Keratinocyte (primary cell): Measurements from ENCODE around the gene CDK15. TPM values are rescaled to one million over a fixed set of nuclear protein-coding genes. Genes with fewer than 3 reads are reported as not detected.

Experiments used
- DNase-seq: peaks from one replicate; pipeline ENCODE4 v3.0.0-alpha.2; 2011; ENCODE audit warnings: low read depth, missing footprints, low spot score
- FAIRE-seq: peaks from 2 replicates; lab custom pipeline; 2011; peaks lifted over from hg19 to GRCh38; lab: Jason Lieb, UNC
- H2AFZ ChIP-seq: 2 replicates; pipeline ENCODE4 v1.6.0; 2012; ENCODE audit warnings: low read length, control low read depth, inconsistent platforms; ENCODE audit not compliant: control insufficient read depth
- H3K27ac ChIP-seq: 2 replicates; pipeline ENCODE4 v1.5.1; 2011; ENCODE audit warnings: low read length; ENCODE audit not compliant: control insufficient read depth, insufficient read depth
- H3K27me3 ChIP-seq: 3 replicates; pipeline ENCODE4 v1.6.0; 2011; ENCODE audit warnings: low read length; ENCODE audit not compliant: control insufficient read depth, insufficient read depth; ENCODE audit errors: extremely low read depth
- H3K36me3 ChIP-seq, 2 experiments: 2 replicates in 1 of 2; 3 replicates in 1 of 2; pipeline ENCODE4 v1.5.1; 2011; ENCODE audit warnings: low read length in 2 of 2, mild to moderate bottlenecking in 1 of 2; ENCODE audit not compliant: control insufficient read depth in 2 of 2, insufficient read depth in 2 of 2; ENCODE audit errors: extremely low read depth in 1 of 2
- H3K4me1 ChIP-seq: 3 replicates; pipeline ENCODE4 v1.5.1; 2011; ENCODE audit warnings: low read length; ENCODE audit not compliant: control insufficient read depth, insufficient read depth; ENCODE audit errors: extremely low read depth
- H3K4me2 ChIP-seq: 3 replicates; pipeline ENCODE4 v1.6.0; 2011; ENCODE audit warnings: low read depth, low read length; ENCODE audit not compliant: control insufficient read depth, insufficient read depth; ENCODE audit errors: extremely low read depth
- H3K4me3 ChIP-seq, 3 experiments: fragments of 200-600 bp in 1 of 3; sonication (generic) in 1 of 3; 2 replicates in 2 of 3; 3 replicates in 1 of 3; pipeline ENCODE4 v1.5.1; 2011 to 2016; ENCODE audit warnings: low read length in 3 of 3, mild to moderate bottlenecking in 3 of 3, control low read depth in 2 of 3, inconsistent platforms in 1 of 3, low read depth in 1 of 3, mixed read lengths in 1 of 3, mixed run types in 1 of 3, moderate library complexity in 1 of 3; ENCODE audit not compliant: control insufficient read depth in 2 of 3, insufficient read depth in 2 of 3; ENCODE audit errors: extremely low read depth in 1 of 3
- H3K79me2 ChIP-seq: 2 replicates; pipeline ENCODE4 v1.6.0; 2012; ENCODE audit warnings: low read length; ENCODE audit not compliant: control insufficient read depth, insufficient read depth
- H3K9ac ChIP-seq: 3 replicates; pipeline ENCODE4 v1.6.0; 2011; ENCODE audit warnings: low read length; ENCODE audit not compliant: control insufficient read depth, insufficient read depth; ENCODE audit errors: extremely low read depth
- H3K9me1 ChIP-seq: 3 replicates; pipeline ENCODE4 v1.6.0; 2011; ENCODE audit warnings: low read length; ENCODE audit not compliant: control insufficient read depth, insufficient read depth; ENCODE audit errors: extremely low read depth
- H3K9me3 ChIP-seq: 2 replicates; pipeline ENCODE4 v1.5.1; 2012; ENCODE audit warnings: low read depth, low read length; ENCODE audit not compliant: control insufficient read depth
- H4K20me1 ChIP-seq: 3 replicates; pipeline ENCODE4 v1.6.0; 2011; ENCODE audit warnings: low read length; ENCODE audit not compliant: control insufficient read depth, insufficient read depth; ENCODE audit errors: extremely low read depth
- EZH2 ChIP-seq: IDR thresholded peaks from one replicate; pipeline ENCODE4 v1.6.1; 2012; ENCODE audit warnings: inconsistent platforms, mild to moderate bottlenecking, low read length, moderate library complexity
- dilution Hi-C: fragments of 300-500 bp; cut with MboI; formaldehyde crosslinking; loops from one replicate; pipeline ENCODE4 v1.7.0; 2020; ENCODE audit warnings: low sequenced_read_pairs; ENCODE audit not compliant: extremely low pct_ligation_motif_present
- polyA plus RNA-seq, 5 experiments: library from polyadenylated mRNA; depleted of rRNA in 3 of 5; stranded (reverse) in 3 of 5; stranded (forward) in 1 of 5; unstranded in 1 of 5; fragments of >200 nt; gene quantifications; 1 replicate in 1 of 5; 2 replicates in 3 of 5; 3 replicates in 1 of 5; pipeline versions ENCODE4 v1.2.1 to v1.2.3, GENCODE V29; 2011 to 2012; ENCODE audit warnings: missing spikeins in 2 of 5, low read depth in 1 of 5, low replicate concordance in 1 of 5
- TF ChIP-seq, protein P1 (sequence below), 3 experiments: IDR thresholded peaks in 1 of 3; conservative IDR thresholded peaks in 1 of 3; optimal IDR thresholded peaks in 1 of 3; 2 replicates in 2 of 3; 3 replicates in 1 of 3; pipeline versions ENCODE3 to v1.5.1; 2011; ENCODE audit warnings: low read length in 3 of 3, mild to moderate bottlenecking in 3 of 3, moderate library complexity in 2 of 3, control low read depth in 1 of 3, inconsistent platforms in 1 of 3; ENCODE audit not compliant: insufficient read depth in 2 of 3; ENCODE audit errors: extremely low read depth in 1 of 3

CDK15 gene
- polyA plus RNA-seq, 1 donor (not counting 4 experiments of a cell fraction or from before 2014, with no cell fraction given): 0.96 TPM

DNA sequence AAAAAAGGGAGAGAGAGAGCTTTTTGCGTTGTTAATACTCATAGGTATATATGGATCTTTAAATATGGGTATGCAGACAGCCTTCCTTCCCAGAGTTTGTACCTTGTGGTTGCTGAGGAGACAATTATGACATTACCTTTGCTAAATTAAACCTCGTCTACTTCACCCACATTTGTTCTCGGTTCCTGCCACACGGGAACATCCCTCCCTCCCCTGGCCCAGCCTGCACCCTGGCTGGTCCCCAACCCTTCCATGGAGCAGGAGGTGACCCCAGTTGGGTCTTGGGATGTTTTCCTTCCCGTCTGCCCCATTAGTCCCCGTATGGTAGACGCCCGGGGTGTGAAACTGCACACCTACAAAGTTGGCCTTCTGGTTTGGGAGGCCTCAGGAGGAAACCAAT is 122.0 kb downstream of the CDK15 start:
- TF ChIP-seq EZH2: no peak
- TF ChIP-seq, protein P1, sequence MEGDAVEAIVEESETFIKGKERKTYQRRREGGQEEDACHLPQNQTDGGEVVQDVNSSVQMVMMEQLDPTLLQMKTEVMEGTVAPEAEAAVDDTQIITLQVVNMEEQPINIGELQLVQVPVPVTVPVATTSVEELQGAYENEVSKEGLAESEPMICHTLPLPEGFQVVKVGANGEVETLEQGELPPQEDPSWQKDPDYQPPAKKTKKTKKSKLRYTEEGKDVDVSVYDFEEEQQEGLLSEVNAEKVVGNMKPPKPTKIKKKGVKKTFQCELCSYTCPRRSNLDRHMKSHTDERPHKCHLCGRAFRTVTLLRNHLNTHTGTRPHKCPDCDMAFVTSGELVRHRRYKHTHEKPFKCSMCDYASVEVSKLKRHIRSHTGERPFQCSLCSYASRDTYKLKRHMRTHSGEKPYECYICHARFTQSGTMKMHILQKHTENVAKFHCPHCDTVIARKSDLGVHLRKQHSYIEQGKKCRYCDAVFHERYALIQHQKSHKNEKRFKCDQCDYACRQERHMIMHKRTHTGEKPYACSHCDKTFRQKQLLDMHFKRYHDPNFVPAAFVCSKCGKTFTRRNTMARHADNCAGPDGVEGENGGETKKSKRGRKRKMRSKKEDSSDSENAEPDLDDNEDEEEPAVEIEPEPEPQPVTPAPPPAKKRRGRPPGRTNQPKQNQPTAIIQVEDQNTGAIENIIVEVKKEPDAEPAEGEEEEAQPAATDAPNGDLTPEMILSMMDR (optimal IDR thresholded peaks at IDR 0.05 in 1 of 3, IDR thresholded peaks at IDR 0.05 in 1 of 3, conservative IDR thresholded peaks at IDR 0.05 in 1 of 3; ENCODE audit: extremely low read depth in 1 of 3, insufficient read depth in 2 of 3, low read length in 3 of 3): no peak
- Histone ChIP-seq H3K9ac (no peak overlapping the region), H3K4me3 (no peak overlapping the region), H3K79me2 (no peaks in the 10 kb centered on the region), H3K4me2 (no peak overlapping the region), H2AFZ (no peak overlapping the region), H3K27ac (no peak overlapping the region), H3K27me3 (peaks cover 4% of the 10 kb centered on the region), H3K4me1 (no peaks in the 10 kb centered on the region), H3K9me3 (no peaks in the 10 kb centered on the region), H3K36me3 (no peaks in the 10 kb centered on the region), H4K20me1 (no peaks in the 10 kb centered on the region), H3K9me1 (no peaks in the 10 kb centered on the region)
- FAIRE-seq (no peak), DNase-seq (no peak)
- dilution Hi-C loops: no loop called here

DNA sequence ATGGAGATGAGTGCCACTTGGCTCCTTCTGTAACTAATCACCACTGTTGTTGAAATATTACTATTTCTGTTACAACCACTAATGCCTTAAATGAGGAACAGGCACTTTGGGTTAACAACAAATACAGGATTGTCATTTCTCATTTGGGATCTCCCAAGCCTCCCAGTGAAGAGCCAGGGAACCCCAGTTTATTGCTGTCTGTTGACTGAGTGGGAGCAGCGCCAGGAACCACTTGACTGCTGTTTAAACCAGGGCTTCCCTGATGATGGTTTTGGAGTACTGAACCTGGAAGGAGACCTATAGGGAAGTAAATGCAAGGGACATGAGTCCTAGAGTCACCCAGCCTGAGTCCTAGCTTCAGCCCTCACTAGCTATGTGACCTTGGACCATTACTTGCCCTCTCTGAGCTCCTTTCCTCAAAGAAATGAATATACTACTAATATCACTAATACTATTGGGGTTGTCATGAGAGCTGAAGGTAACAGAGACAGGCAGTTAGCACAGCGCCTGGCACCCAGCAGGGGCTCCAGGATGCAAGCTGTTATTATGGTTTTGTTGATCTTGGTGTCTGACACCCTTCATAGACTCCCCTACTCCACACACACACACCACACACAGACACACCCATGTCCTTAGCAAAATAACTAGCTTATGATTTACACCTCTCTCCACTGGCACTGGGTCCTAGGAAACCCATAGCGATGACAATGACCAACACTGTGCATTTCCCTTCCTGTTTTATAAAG is 123.1 kb downstream of the CDK15 start:
- Histone ChIP-seq H3K27ac (no peak overlapping the region), H3K9ac (no peak overlapping the region), H3K4me3 (no peak overlapping the region), H3K27me3 (peaks cover 4% of the 10 kb centered on the region), H3K9me1 (no peaks in the 10 kb centered on the region), H3K9me3 (no peaks in the 10 kb centered on the region), H3K79me2 (no peaks in the 10 kb centered on the region), H3K4me2 (no peak overlapping the region), H4K20me1 (no peaks in the 10 kb centered on the region), H2AFZ (no peak overlapping the region), H3K4me1 (no peaks in the 10 kb centered on the region), H3K36me3 (no peaks in the 10 kb centered on the region)
- no peak for DNase-seq
- dilution Hi-C loops: no loop called here
- TF ChIP-seq, protein P1 (optimal IDR thresholded peaks at IDR 0.05 in 1 of 3, IDR thresholded peaks at IDR 0.05 in 1 of 3, conservative IDR thresholded peaks at IDR 0.05 in 1 of 3; ENCODE audit: extremely low read depth in 1 of 3, insufficient read depth in 2 of 3, low read length in 3 of 3): no peak
- no peak for TF ChIP-seq EZH2
- FAIRE-seq: no peak
